MM.1S (cell line): ENCODE measurements around the gene PPP6R3.
A peak's percentile ranks its signal among the peaks of the same experiment; 100 is the strongest.
"Not testable (repeated sequence)": the region's sequence is repeated elsewhere in the genome, so short reads cannot be mapped to it uniquely, and the experiment has no call there.

ENCODE experiments used
- DNase-seq: peaks from one replicate; pipeline ENCODE4 v3.0.0-alpha.2; 2015
- H2AFZ ChIP-seq: fragments of 300-600 bp; sonication (generic); 2 replicates; pipeline ENCODE4 v1.6.0; 2016; ENCODE audit warnings: antibody characterized with exemption, low read length
- H3F3A ChIP-seq: fragments of 300-600 bp; sonication (generic); 2 replicates; pipeline ENCODE4 v1.6.1; 2016; ENCODE audit warnings: mild to moderate bottlenecking, antibody characterized with exemption, low read length, moderate library complexity, mixed read lengths; ENCODE audit not compliant: insufficient read depth
- H3K27ac ChIP-seq: fragments of 300-600 bp; sonication (generic); 2 replicates; pipeline ENCODE4 v1.5.1; 2016; ENCODE audit warnings: mild to moderate bottlenecking, low read length
- H3K27me3 ChIP-seq: fragments of 300-600 bp; sonication (generic); replicated peaks from 2 replicates; pipeline ENCODE4 v1.6.0; 2016; ENCODE audit warnings: low read length; ENCODE audit not compliant: insufficient read depth
- H3K36me3 ChIP-seq: fragments of 300-600 bp; sonication (generic); replicated peaks from 2 replicates; pipeline ENCODE4 v1.6.1; 2016; ENCODE audit warnings: mild to moderate bottlenecking, low read length, mixed read lengths; ENCODE audit not compliant: insufficient read depth
- H3K4me1 ChIP-seq: fragments of 300-600 bp; sonication (generic); 2 replicates; pipeline ENCODE4 v1.6.1; 2016; ENCODE audit warnings: low read length, mixed read lengths
- H3K4me2 ChIP-seq: fragments of 300-600 bp; sonication (generic); 2 replicates; pipeline ENCODE4 v1.6.0; 2016; ENCODE audit warnings: low read depth, low read length
- H3K4me3 ChIP-seq: fragments of 300-600 bp; sonication (generic); 2 replicates; pipeline ENCODE4 v1.5.1; 2016; ENCODE audit warnings: low read length, mixed read lengths
- H3K79me2 ChIP-seq: fragments of 300-600 bp; sonication (generic); 2 replicates; pipeline ENCODE4 v1.6.1; 2016; ENCODE audit warnings: mixed run types, low read length, mixed read lengths
- H3K9ac ChIP-seq: fragments of 300-600 bp; sonication (generic); 2 replicates; pipeline ENCODE4 v1.6.1; 2016; ENCODE audit warnings: low read length, mixed read lengths
- H3K9me2 ChIP-seq: fragments of 300-600 bp; sonication (generic); replicated peaks from 2 replicates; pipeline ENCODE4 v1.6.1; 2016; ENCODE audit warnings: mild to moderate bottlenecking, low read length, mixed read lengths; ENCODE audit not compliant: insufficient read depth
- H3K9me3 ChIP-seq: fragments of 300-600 bp; sonication (generic); replicated peaks from 2 replicates; pipeline ENCODE4 v1.6.1; 2016; ENCODE audit warnings: mild to moderate bottlenecking, low read length, mixed read lengths; ENCODE audit not compliant: insufficient read depth
- H4K20me1 ChIP-seq: fragments of 300-600 bp; sonication (generic); 2 replicates; pipeline ENCODE4 v1.6.1; 2016; ENCODE audit warnings: mild to moderate bottlenecking, low read length, moderate library complexity, mixed read lengths; ENCODE audit not compliant: insufficient read depth
- EZH2 ChIP-seq: fragments of 300-600 bp; sonication (generic); optimal IDR thresholded peaks from 2 replicates; pipeline ENCODE3; 2017; ENCODE audit warnings: low read depth, mild to moderate bottlenecking, antibody characterized with exemption, low read length, mixed read lengths
- TF ChIP-seq, protein P1 (sequence below): fragments of 300-600 bp; sonication (generic); IDR thresholded peaks from 2 replicates; pipeline ENCODE4 v1.5.1; 2016; ENCODE audit warnings: antibody characterized with exemption, low read length, mixed read lengths

Gene PPP6R3

DNA sequence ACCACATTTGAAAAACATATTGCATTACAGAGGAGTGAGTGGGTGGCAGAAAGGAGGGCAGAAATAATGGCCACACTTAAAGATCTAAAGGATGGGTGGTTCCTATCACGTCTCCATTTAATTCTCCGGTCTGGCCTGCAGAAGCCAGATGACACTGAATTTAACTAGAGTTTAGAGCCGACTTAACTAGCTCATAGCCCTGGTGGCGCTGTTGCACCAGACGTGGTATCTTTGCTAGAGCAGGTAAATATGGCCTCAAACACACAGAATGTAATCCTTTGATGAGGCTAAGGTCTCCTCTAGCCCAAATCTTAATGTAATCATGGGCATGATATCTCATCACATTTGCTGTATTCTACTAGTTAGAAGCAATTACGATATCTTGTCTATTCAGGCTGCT, 172.2 kb downstream of the PPP6R3 start:
- H3K79me2 ChIP-seq = no peaks in the 10 kb centered on the region
- no peaks in the 10 kb centered on the region for H3F3A ChIP-seq
- no peak overlapping the region for H3K4me3 ChIP-seq
- H3K27ac ChIP-seq = no peak overlapping the region
- no peaks in the 10 kb centered on the region for H3K4me1 ChIP-seq
- no peaks in the 10 kb centered on the region for H3K9me3 ChIP-seq
- H3K9me2 ChIP-seq = no peaks in the 10 kb centered on the region
- DNase-seq = peak; percentile 67
- no peaks in the 10 kb centered on the region for H3K27me3 ChIP-seq
- H3K9ac ChIP-seq = no peak overlapping the region
- H4K20me1 ChIP-seq = no peaks in the 10 kb centered on the region
- H3K36me3 ChIP-seq = no peaks in the 10 kb centered on the region
- TF ChIP-seq EZH2 = no peak
- TF ChIP-seq, protein P1, sequence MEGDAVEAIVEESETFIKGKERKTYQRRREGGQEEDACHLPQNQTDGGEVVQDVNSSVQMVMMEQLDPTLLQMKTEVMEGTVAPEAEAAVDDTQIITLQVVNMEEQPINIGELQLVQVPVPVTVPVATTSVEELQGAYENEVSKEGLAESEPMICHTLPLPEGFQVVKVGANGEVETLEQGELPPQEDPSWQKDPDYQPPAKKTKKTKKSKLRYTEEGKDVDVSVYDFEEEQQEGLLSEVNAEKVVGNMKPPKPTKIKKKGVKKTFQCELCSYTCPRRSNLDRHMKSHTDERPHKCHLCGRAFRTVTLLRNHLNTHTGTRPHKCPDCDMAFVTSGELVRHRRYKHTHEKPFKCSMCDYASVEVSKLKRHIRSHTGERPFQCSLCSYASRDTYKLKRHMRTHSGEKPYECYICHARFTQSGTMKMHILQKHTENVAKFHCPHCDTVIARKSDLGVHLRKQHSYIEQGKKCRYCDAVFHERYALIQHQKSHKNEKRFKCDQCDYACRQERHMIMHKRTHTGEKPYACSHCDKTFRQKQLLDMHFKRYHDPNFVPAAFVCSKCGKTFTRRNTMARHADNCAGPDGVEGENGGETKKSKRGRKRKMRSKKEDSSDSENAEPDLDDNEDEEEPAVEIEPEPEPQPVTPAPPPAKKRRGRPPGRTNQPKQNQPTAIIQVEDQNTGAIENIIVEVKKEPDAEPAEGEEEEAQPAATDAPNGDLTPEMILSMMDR = peak; percentile 67
- H3K4me2 ChIP-seq = no peak overlapping the region
- no peak overlapping the region for H2AFZ ChIP-seq

DNA sequence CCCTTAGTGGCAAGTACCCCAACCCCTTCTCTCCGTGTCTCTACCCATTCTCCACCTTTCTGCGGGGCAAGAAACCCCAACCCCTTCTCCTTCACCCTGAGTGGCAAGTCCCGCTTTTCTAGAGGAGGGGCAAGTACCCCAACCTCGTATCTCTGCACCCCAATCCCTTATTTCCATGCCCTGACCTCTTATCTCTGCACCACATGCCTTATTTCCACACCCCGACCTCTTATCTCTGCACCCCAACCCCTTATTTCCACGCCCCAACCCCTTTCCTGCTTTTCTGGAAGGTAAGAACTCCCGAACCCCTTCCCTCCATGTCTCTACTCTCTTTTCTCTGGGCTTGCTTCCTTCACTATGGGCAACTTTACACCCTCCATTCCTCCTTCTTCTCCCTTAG, 174.1 kb downstream of the PPP6R3 start:
- H3K36me3 ChIP-seq, H3K4me3 ChIP-seq, H3K27me3 ChIP-seq, H3K27ac ChIP-seq, H3K9me3 ChIP-seq, H3F3A ChIP-seq, H2AFZ ChIP-seq, H4K20me1 ChIP-seq, H3K79me2 ChIP-seq, H3K4me1 ChIP-seq, H3K4me2 ChIP-seq, H3K9me2 ChIP-seq, DNase-seq, H3K9ac ChIP-seq: not testable (repeated sequence)

DNA sequence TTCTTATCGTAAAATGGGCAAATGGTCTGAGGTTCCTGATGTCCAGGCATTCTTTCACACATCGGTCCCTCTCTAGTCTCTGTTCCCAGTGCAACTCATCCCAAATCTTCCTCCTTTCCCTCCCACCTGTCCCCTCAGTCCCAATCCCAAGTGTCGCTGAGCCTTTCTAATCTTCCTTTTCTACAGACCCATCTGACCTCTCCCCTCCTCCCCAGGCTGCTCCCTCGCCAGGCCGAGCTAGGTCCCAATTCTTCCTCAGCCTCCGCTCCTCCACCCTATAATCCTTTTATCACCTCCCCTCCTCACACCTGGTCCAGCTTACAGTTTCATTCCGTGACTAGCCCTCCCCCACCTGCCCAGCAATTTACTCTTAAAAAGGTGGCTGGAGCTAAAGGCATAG, 174.6 kb downstream of the PPP6R3 start:
- not testable (repeated sequence) for H2AFZ ChIP-seq, H3K9me3 ChIP-seq, H3K4me2 ChIP-seq, H3K79me2 ChIP-seq, H3K36me3 ChIP-seq, DNase-seq, H3K9ac ChIP-seq, H3K27ac ChIP-seq, H3K9me2 ChIP-seq, H3K27me3 ChIP-seq, H3K4me1 ChIP-seq, H4K20me1 ChIP-seq, H3F3A ChIP-seq, H3K4me3 ChIP-seq

DNA sequence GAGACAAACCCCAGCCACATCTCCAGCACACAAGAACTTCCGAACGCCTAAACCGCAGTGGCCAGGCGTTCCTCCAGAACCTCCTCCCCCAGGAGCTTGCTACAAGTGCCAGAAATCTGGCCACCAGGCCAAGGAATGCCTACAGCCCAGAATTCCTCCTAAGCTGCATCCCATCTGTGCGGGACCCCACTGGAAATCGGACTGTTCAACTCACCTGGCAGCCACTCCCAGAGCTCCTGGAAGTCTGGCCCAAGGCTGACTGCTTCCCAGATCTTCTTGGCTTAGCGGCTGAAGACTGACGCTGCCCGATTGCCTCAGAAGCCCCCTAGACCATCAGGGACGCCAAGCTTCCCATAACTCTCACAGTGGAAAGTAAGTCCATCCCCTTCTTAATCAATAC, 175.3 kb downstream of the PPP6R3 start:
- not testable (repeated sequence) for H3K79me2 ChIP-seq, H3K9me3 ChIP-seq, DNase-seq, H3F3A ChIP-seq, H2AFZ ChIP-seq, H3K9me2 ChIP-seq, H3K4me3 ChIP-seq, H3K36me3 ChIP-seq, H3K27ac ChIP-seq, H3K4me2 ChIP-seq, H3K4me1 ChIP-seq, H4K20me1 ChIP-seq, H3K9ac ChIP-seq
- H3K27me3 ChIP-seq = peaks cover 11% of the 10 kb centered on the region; the same call in 1 of the 2 replicates

DNA sequence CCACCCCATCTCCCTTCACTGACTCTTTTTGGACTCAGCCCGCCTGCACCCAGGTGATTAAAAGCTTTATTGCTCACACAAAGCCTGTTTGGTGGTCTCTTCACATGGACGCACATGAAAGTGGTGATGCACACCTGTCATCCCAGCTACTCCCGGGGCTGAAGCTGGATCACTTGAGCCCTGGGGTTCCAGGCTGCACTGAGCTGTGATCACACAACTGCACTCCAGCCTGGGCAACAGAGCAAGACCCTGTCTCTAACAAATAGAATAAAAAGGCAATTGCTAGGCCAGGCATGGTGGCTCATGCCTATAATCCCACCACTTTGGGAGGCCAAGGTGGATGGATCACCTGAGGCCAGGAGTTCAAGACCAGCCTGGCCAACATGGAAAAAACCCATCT, 178.8 kb downstream of the PPP6R3 start:
- not testable (repeated sequence) for H3K4me2 ChIP-seq, H4K20me1 ChIP-seq, H3K79me2 ChIP-seq, H3K36me3 ChIP-seq, H3K9ac ChIP-seq, H3K9me3 ChIP-seq, H3F3A ChIP-seq, H3K27ac ChIP-seq, H3K4me3 ChIP-seq, H3K9me2 ChIP-seq, H3K4me1 ChIP-seq, H2AFZ ChIP-seq, DNase-seq
- H3K27me3 ChIP-seq = peaks cover 36% of the 10 kb centered on the region; the same call in 1 of the 2 replicates
